ENCODE measurements around the gene AKT1. TPM values are rescaled to one million over a fixed set of nuclear protein-coding genes. Genes with fewer than 3 reads are reported as not detected.

Gene AKT1
- total RNA-seq, 3 donors from 2014 or later: 107 to 124 (median 116) TPM

DNA sequence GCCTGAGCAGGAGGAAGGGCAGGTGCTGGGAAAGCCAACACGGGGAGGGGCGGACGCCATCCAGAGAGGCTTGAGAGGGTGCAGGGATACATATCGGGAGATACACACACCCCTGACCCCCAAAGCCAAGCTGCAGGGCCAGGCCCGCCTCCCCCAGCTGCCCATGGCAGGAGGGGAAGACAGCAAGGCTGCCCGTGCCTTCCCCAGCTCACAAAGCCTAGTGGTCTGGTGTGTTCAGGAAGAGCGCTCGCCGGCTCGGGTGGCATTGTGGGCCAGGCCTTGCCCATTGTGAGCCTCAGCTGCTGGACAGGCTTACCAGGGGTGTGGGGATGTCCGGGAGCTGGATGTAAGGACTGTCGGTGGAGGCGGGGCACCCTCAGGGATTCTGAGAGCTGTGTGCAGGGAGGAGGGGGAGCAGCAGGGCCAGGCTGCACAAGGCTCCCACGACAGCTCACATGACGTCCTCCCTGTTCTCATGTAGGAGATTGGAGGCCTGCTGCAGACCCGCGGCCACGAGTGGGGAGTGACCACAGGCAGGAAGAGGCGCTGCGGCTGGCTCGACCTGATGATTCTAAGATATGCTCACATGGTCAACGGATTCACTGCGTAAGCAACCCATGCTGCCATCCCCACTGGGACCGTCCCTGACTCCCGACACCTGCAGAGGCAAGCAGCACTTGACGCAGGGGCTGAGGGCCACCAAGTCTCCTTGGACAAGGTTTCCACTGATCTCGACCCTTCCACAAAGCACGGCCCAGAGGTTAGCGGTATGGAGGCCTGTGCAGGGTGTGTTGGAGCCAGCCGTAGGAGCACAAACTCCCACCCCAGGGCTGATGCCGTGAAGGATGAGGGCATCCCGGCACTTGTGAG, 52.7 kb downstream of the AKT1 start:
- Mint-ChIP-seq H3K4me3 (no peak overlapping the region), H3K36me3 (ENCODE audit: insufficient read depth) (no peaks in the 10 kb centered on the region), H3K9me3 (no peaks in the 10 kb centered on the region), H3K27me3 (ENCODE audit: low read depth) (peaks cover 1% of the 10 kb centered on the region), H3K4me1 (ENCODE audit: low read depth) (peaks cover 9% of the 10 kb centered on the region)
- no peak for ATAC-seq
- no peak for DNase-seq

DNA sequence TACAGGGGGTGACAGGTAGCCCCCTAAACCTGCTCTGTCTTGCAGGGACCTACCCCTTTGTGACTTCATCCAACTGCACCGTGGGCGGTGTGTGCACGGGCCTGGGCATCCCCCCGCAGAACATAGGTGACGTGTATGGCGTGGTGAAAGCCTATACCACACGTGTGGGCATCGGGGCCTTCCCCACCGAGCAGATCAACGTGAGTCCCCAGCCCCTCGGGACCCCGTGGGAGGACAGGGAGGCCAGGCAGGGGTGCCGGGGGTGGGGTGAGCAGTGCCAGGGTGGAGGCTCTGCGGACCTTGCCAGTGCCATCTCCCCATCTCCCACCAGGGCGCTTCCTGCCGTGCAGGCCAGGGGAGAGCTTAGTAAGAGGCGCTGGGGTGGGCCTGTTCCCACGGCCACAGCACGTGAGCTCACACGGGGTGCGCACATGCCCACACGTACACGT, 53.7 kb downstream of the AKT1 start:
- H3K9me3 Mint-ChIP-seq: no peaks in the 10 kb centered on the region
- ATAC-seq (peak; percentile 20 to 23), DNase-seq (no peak)
- no peak overlapping the region for H3K4me3 Mint-ChIP-seq
- peaks cover 9% of the 10 kb centered on the region for H3K4me1 Mint-ChIP-seq (ENCODE audit: low read depth)
- no peaks in the 10 kb centered on the region for H3K36me3 Mint-ChIP-seq (ENCODE audit: insufficient read depth)
- peaks cover 1% of the 10 kb centered on the region for H3K27me3 Mint-ChIP-seq (ENCODE audit: low read depth)

DNA sequence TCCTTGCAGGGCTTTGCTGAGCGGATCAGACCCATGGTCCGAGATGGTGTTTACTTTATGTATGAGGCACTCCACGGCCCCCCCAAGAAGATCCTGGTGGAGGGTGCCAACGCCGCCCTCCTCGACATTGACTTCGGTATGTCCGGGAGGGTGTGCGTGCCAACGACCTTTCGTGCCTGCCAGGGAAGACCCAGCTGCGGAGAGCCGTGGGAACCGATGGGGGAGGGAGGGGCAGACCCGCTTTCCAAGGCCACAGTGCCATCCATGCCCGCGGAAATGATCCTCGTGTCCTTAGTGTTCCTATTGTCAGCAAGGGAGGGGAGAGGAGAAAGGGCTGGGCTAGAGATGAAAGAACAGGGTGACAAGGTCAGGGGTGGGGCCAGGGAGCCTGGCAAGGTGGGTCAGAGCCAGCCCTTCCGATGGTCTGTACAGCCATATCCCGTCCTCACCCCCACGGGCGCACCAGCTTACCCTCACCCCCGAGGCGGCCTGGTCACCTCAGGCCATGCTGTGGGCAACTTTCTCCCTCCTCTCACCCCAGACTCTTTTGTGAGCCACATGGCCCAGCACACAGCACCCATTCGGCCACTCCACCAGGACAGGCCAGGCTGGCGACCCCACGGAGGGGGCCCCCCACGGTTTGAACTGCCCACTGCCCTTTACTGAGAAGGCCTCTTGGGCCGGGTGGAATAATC, 54.3 kb downstream of the AKT1 start:
- peaks cover 1% of the 10 kb centered on the region for H3K27me3 Mint-ChIP-seq (ENCODE audit: low read depth)
- H3K36me3 Mint-ChIP-seq (ENCODE audit: insufficient read depth): no peaks in the 10 kb centered on the region
- peaks cover 8% of the 10 kb centered on the region for H3K4me1 Mint-ChIP-seq (ENCODE audit: low read depth)
- H3K9me3 Mint-ChIP-seq: no peaks in the 10 kb centered on the region
- ATAC-seq (no peak), DNase-seq (no peak)
- no peak overlapping the region for H3K4me3 Mint-ChIP-seq

DNA sequence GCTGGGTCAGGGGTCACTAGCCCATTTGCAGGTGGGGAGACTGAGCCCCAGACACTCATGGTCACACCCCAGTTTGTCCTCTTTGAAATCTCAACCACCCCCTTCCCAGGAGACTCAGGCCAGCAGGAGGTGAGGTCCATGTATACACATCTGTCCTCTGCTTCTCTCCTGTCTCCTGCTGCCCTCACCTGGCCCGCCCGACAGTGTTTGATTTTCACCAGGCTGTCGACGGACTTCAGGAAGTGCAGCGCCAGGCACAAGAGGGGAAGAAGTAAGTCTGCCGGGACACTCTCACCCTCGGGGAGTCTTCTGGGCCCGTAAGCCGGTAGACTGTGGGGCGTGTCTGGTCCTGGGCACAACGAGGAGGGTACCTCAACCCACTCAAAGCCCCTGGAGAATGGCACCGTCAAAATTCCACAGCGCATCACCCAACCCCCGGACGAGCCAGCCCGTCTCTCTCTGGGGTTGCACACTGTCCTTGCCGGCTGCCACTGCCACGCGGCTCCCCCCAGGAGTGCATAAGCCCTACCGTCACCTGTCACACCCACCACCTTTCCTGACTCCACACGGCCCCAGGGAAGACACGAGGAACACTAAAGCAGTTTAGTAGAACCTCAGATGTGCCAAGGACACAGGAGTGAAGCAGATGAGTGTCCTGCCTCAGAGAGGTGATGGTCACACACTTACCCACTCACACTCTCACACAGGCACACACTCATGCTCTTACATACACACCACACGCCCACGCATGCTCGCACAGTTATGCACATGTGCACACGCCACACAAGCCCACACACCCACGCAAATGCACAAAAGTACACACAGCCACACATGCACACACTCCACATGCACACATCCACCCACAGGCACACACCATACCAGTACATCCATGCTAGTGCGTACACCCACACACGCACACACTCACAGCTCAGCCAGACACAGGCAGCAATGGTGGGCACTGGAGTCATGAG, 55.7 kb downstream of the AKT1 start:
- H3K27me3 Mint-ChIP-seq (ENCODE audit: low read depth): peaks cover 1% of the 10 kb centered on the region
- H3K36me3 Mint-ChIP-seq (ENCODE audit: insufficient read depth): no peaks in the 10 kb centered on the region
- DNase-seq: no peak
- H3K9me3 Mint-ChIP-seq: no peaks in the 10 kb centered on the region
- ATAC-seq: no peak
- H3K4me1 Mint-ChIP-seq (ENCODE audit: low read depth): peaks cover 1% of the 10 kb centered on the region
- H3K4me3 Mint-ChIP-seq: no peak overlapping the region

DNA sequence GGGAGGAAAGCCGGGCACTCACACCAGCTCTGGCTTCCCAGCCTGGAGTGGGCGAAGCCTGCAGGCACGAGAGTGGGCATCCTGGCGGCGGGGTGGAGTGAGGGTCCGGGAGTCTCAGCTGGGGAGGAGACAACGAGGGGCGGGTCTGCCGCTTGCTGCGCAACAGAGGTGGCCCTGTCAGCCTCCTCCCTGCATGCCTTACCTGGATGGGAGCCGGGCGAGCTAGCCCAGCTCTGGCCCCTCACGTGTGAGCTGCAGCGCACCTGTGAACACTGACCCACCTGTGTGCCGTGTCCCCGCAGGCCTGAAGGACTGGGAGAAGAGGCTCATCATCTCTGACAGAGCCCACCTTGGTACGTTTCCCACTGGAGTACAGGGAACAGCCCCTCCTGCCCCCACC, 56.5 kb downstream of the AKT1 start:
- H3K27me3 Mint-ChIP-seq (ENCODE audit: low read depth): peaks cover 1% of the 10 kb centered on the region
- no peak overlapping the region for H3K4me3 Mint-ChIP-seq
- no peaks in the 10 kb centered on the region for H3K36me3 Mint-ChIP-seq (ENCODE audit: insufficient read depth)
- no peaks in the 10 kb centered on the region for H3K9me3 Mint-ChIP-seq
- H3K4me1 Mint-ChIP-seq (ENCODE audit: low read depth): peaks cover 1% of the 10 kb centered on the region
- DNase-seq (no peak), ATAC-seq (no peak)

DNA sequence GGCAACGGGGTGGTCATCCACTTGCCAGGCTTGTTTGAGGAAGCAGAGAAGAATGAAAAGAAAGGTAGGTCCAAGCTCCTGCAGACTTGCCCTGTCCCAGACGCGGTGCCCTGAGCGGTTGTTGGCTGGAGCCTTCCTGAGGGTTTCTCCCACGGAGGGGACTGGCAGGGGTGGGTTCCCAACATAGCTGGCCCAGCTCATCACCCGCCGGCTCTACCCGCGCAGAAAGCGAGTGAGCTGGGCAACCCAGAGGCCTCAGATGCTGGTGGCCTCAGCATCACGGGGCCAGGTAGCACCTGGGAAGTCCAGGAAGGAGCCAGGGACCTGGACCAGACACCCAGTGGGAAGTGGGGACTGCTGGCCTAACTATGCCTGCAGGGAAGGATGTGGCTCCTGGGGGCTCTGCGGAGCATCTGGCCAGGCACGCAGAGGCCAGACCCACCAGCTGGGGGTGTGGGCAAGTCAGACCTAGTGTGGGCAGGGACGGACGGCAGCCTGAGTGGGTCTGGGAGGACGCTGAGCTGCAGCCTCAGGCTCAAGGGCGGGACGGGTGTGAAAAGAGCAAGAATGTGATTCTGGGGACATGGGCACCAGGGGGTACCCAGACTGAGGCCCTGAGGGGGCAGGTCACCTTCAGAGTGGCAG, 57.1 kb downstream of the AKT1 start:
- no peak overlapping the region for H3K4me3 Mint-ChIP-seq
- H3K9me3 Mint-ChIP-seq: no peaks in the 10 kb centered on the region
- peaks cover 1% of the 10 kb centered on the region for H3K4me1 Mint-ChIP-seq (ENCODE audit: low read depth)
- H3K36me3 Mint-ChIP-seq (ENCODE audit: insufficient read depth): no peaks in the 10 kb centered on the region
- DNase-seq (no peak), ATAC-seq (no peak)
- H3K27me3 Mint-ChIP-seq (ENCODE audit: low read depth): peaks cover 1% of the 10 kb centered on the region

DNA sequence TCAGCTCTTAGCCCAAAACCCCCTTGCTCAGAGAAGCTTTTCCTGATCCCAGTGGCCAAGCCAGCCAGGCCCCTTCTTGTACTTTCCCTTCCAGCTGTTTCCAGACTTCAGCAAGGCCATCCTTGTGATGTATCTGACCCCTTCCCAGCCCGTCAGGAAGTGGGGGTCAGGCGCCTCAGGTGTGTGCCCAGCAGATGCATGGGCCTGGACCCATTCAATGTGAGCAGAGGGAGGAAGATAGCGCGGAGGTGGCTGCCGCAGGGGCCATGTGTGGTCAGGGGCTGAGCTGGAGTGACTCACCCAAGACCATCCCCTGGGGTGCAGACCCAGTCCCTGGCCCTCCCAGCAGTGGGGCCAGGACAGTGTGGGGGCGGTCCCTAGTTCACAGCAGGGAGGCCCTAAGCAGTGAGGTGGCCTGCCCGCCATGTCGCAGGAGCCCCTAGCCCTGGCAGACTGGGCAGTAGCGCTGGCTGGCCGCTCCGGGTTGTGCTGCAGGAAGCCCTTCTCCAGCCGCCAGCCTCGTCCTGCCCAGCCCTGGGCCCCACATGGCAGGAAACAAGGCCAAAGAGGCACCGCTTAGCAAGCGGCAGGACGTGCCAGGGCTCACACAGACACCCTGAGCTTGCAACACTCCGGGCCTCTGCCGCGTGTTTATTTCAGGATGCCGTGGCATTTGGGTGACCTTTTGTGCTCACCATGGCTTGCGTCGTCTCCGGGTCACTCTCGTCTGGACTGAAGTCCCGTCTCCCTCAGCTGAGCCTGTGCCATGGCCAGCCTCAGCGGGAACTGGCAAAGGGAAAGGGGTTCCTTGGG, 59.5 kb downstream of the AKT1 start:
- no peaks in the 10 kb centered on the region for H3K9me3 Mint-ChIP-seq

DNA sequence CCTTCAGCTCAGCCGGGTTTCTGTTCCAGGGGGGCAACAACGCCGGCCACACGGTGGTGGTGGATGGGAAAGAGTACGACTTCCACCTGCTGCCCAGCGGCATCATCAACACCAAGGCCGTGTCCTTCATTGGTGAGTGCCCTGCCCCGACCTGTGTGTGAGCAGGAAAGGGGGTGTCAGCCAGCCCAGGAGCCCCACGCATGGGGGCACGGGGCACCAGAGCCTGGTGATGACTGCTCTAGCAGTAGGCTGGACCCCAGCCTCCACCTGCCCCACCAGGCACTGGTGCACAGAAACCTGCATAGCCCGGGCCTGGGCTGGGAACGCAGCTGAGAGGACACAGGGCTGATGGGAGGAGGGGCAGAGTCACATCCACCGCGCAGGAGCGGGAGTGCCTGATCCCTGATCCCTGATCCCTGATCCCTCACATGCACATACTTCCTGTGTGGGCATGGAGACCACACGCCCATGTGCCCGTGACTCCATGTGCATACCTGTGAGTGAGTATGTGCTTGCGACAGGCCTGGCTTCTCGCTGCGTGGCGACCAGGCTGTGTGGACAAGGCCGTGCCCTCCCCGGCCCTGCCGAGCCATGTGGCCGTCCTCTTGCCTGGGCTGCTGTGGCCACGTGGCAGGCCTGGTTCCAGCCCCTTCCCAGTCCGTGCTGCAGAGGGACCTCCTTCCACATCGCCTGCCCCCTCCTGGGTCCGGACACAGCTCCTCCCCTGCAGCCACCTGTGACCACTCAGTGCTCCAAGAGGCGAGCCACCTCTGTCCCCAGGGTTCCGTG, 60.4 kb downstream of the AKT1 start:
- H3K4me1 Mint-ChIP-seq (ENCODE audit: low read depth): peaks cover 1% of the 10 kb centered on the region
- peaks cover 1% of the 10 kb centered on the region for H3K27me3 Mint-ChIP-seq (ENCODE audit: low read depth)
- no peak overlapping the region for H3K4me3 Mint-ChIP-seq

More for the DNA sequence above, 59.5 kb downstream of the AKT1 start:
- Mint-ChIP-seq H3K27me3 (ENCODE audit: low read depth) (peaks cover 1% of the 10 kb centered on the region), H3K4me1 (ENCODE audit: low read depth) (peaks cover 1% of the 10 kb centered on the region), H3K36me3 (ENCODE audit: insufficient read depth) (no peaks in the 10 kb centered on the region), H3K4me3 (no peak overlapping the region)
- no peak for DNase-seq
- no peak for ATAC-seq

DNA sequence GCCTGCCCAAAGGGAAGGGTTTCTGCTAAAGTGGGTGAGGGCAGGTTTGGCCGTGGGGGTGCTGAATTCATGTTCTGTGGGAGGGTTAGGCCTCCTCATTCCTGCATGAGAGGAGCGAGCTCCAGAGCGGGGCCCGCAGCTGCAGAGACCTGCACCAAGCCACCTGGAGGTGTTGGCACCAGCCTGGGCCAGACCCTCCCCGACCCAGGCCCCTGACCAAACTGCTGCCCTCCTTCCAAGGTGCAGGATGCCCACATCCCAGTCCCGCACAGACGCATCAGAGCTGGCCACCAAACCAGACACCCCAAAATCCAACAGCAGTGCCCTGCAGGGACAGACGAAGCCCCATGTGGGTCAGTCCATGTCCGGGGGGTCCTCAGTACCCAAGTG, 61.0 kb downstream of the AKT1 start:
- no peak for DNase-seq
- H3K4me3 Mint-ChIP-seq: no peak overlapping the region

More for the DNA sequence above, 60.4 kb downstream of the AKT1 start:
- no peaks in the 10 kb centered on the region for H3K36me3 Mint-ChIP-seq (ENCODE audit: insufficient read depth)
- ATAC-seq (no peak), DNase-seq (no peak)
- no peaks in the 10 kb centered on the region for H3K9me3 Mint-ChIP-seq

DNA sequence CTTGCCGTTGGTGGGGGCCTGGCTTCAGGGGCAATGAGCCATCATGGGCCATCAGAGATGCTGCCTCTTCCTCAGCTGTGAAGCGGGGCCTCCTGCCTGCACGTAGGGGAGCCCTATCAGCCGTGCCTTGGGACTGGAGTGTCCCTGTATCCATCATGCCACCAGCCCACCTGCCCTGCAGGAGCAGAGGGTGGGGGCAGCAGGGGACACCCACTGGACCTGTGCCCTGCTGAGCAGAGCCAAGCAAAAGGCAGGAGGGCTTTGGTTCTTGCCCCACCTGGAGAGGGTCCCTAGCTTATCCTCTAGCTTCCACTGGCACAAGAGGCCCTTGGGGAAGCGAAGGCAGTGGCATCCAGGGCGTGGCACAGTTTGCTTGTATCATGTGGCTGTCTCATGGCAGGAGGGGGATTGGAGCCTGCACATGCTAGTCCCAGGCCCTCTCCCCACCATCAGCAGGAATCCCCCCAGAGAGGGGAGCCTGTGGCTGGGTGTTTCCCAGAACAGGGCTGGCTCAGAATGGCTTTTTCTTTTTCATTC, 61.4 kb downstream of the AKT1 start:
- no peak for ATAC-seq
- DNase-seq: no peak
- H3K27me3 Mint-ChIP-seq (ENCODE audit: low read depth): no peaks in the 10 kb centered on the region
- no peaks in the 10 kb centered on the region for H3K4me1 Mint-ChIP-seq (ENCODE audit: low read depth)
- H3K36me3 Mint-ChIP-seq (ENCODE audit: insufficient read depth): no peaks in the 10 kb centered on the region
- no peaks in the 10 kb centered on the region for H3K9me3 Mint-ChIP-seq
- H3K4me3 Mint-ChIP-seq: no peak overlapping the region

More for the DNA sequence above, 61.0 kb downstream of the AKT1 start:
- H3K27me3 Mint-ChIP-seq (ENCODE audit: low read depth): no peaks in the 10 kb centered on the region
- H3K9me3 Mint-ChIP-seq: no peaks in the 10 kb centered on the region
- no peak for ATAC-seq
- no peaks in the 10 kb centered on the region for H3K4me1 Mint-ChIP-seq (ENCODE audit: low read depth)
- no peaks in the 10 kb centered on the region for H3K36me3 Mint-ChIP-seq (ENCODE audit: insufficient read depth)

DNA sequence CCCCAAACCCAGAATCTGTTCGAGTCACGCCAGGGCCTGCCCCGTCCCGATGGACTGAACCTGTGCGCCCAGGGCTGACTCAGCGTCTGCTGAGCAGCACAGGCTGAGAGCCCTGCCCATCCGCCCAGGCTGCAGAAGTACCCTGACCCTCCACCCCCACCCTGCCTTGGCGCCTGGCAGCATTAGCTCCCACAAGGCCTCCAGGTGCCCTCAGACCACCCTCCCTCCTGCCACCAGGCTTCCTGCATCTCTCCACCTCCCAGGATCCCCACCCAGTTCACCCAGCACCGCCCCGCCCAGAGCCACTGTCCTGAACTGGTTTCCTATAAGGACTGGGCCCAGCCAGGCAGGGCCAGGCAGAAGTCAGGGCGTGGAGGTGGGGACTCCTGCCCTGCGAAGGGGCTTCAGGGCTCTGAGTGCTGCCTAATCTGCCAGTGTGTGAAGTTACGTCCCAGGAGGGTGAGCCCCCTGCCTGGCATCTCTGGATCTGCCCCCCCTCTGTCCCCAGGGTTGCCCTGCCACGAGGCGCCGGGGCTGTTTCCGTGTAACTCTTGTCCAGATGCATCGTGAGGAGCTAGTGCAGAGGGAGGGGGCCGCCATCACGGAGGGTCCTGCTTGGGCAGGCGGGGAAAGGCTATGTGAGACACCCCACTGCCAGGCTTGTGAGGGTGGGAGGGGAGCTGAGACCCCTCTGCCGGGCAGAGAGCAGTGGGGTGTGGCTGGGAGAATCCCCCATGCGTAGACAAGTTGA, 62.4 kb downstream of the AKT1 start:
- Mint-ChIP-seq H3K4me1 (ENCODE audit: low read depth) (no peaks in the 10 kb centered on the region), H3K9me3 (no peaks in the 10 kb centered on the region), H3K27me3 (ENCODE audit: low read depth) (no peaks in the 10 kb centered on the region), H3K4me3 (no peak overlapping the region), H3K36me3 (ENCODE audit: insufficient read depth) (no peaks in the 10 kb centered on the region)
- DNase-seq (no peak), ATAC-seq (no peak)

DNA sequence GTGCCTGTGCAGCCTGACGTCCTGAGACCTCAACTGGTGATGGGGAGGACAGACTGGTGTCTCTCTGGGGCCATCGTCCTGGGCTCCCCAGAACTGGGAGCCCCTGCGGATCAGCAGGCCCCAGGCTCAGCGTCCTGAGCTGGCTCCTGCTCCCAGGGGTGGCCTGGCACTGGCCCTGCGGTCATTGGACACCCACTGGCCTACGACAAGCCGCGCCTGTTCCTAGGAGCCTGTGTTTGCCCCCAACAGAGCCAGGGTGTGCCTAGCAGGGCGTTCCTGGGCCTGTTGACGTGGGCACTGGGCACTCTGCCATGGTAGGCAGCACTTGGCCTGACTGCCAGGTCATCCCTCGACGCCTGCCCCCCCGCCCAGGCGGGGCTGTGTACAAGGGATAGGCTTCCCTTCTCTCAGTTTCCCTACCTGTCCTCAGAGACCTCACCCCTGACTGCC, 63.2 kb downstream of the AKT1 start:
- no peaks in the 10 kb centered on the region for H3K36me3 Mint-ChIP-seq (ENCODE audit: insufficient read depth)
- ATAC-seq (no peak), DNase-seq (no peak)

More for the DNA sequence above, 63.2 kb downstream of the AKT1 start:
- Mint-ChIP-seq H3K27me3 (ENCODE audit: low read depth) (no peaks in the 10 kb centered on the region), H3K4me1 (ENCODE audit: low read depth) (no peaks in the 10 kb centered on the region), H3K4me3 (no peak overlapping the region), H3K9me3 (no peaks in the 10 kb centered on the region)
